ENCODE measurements around the gene PIAS1.
A peak's percentile ranks its signal among the peaks of the same experiment; 100 is the strongest.

Gene PIAS1

DNA sequence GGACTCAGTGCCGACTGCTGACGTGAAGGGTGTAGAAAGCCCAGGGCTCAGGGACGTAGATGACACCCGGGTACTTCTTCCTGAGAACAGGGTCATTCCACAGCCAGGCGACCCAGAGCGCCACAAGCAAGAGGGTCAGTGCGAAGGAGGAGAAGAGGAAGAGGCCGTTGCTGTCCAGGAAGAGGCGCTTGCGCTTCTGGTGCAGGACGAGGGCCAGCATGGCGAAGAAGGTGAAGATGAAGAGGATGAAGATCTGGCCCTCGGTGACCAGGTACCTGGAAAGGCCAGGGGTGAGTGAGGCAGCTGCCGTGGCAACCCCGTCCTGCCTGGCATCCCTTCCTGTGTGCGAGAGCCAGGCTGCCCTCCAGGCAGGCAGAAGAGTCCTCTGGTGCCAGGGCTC lies 154.0 kb downstream of the PIAS1 start:
- TF ChIP-seq CTCF (IDR thresholded peaks at IDR 0.05) = no peak

GRCh38 chr15:68208636-68209240 lies 154.6 kb downstream of the PIAS1 start:
- TF ChIP-seq CTCF (IDR thresholded peaks at IDR 0.05) = no peak

DNA sequence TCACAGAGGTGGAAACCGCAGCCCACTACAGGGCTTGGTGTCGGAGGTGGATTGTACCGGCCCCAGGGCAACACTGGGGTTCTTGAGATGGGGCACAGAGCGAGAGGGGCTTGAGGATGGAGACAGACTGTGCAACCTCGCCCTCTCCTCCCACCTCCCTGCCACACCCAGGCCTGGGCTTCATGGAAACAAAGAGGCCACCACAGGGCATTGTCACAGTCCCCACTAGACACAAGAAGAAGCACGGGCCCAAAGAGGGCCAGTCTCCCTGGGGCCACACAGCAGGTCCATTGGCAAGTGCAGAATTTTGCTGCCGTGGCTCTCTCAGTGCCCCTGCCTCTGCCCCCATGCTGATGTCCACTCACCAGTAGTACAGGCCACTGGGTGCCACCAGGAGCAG lies 155.2 kb downstream of the PIAS1 start:
- TF ChIP-seq CTCF (IDR thresholded peaks at IDR 0.05) = no peak

- TF ChIP-seq CTCF (IDR thresholded peaks at IDR 0.05) = no peak
Observed at GRCh38 chr15:68209735-68210408, 155.8 kb downstream of the PIAS1 start.

DNA sequence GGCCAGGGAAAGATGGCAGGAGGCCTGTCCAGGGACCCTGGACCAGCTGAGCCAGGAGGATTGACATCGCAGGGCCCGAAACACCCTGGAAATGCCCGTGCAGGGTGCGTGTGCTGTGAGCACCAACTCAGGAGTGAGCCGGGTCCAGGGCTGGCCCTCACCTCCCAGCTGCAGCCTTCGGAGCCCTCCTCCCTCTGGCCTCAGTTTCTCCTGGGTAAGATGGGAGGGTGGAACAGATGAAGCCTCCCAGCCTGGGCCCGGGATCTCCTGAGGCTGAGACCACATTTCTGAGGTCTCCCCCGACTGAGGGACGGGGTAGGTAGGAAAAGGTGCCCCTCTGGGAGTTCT lies 156.3 kb downstream of the PIAS1 start:
- TF ChIP-seq CTCF (IDR thresholded peaks at IDR 0.05) = no peak

DNA sequence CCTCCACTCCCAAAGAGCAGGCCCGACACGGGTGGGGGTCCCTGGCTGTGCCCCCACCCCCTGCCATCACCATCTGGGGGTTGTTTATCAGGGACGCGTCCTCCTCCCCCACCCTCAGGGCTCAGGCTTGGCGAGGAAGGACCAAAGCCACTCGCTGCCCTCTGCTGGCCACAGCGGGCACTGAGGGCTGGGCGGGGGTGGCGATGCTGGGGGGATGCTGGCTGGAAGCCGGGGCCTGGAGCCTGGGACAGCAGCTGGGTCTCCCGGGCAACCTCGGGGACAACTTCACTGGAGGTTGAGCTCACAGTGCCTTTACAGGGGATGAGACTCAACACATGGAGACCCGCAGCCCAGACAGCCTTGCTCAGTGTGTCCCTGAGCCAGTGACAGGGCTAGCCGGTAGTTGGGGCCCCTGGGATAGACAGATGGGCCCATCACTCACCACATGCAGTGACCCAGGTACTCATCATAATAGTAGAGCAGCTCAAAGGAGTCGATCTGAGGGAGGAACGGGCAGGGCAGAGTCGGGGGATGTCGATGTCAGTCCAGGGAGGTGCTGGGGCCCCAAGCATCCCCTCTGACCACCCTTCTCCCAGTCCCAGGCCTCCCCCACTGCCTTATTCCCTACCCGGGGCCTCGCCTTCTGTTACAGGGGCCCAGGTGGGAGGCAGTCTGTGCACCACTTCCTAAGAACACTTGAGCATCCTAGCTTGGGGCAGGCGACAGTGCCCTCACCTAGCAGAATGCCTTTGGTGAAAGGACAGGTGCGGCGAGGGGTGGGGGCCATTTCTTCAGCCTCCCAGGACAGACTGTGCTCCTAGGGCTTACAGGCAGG lies 156.9 kb downstream of the PIAS1 start:
- peak; percentile 92 for TF ChIP-seq CTCF (IDR thresholded peaks at IDR 0.05)

- TF ChIP-seq CTCF (IDR thresholded peaks at IDR 0.05) = no peak
Observed at GRCh38 chr15:68211656-68212320, 157.7 kb downstream of the PIAS1 start.
